ENCODE results near the gene TSPAN32. TPM values are rescaled to one million over a fixed set of nuclear protein-coding genes. Genes with fewer than 3 reads are reported as not detected.

TSPAN32 gene
- total RNA-seq, 1 experiment from 2014 or later = not detected

- intact Hi-C loops (cut with micrococcal nuclease; ENCODE audit: unreplicated experiment) (no loop called here), in situ Hi-C loops (cut with HindIII; ENCODE audit: low pct_unique_long_range_greater_than_20kb, low sequenced_read_pairs) (no loop called here)
- TF ChIP-seq REST (IDR thresholded peaks at IDR 0.05; ENCODE audit: insufficient read depth in 1 of 2, low read depth in 2 of 2, low read length in 1 of 2) = no peak
- no peak for TF ChIP-seq CTCF (IDR thresholded peaks at IDR 0.05)
- TF ChIP-seq SIN3A (IDR thresholded peaks at IDR 0.05; ENCODE audit: borderline replicate concordance, insufficient read depth, low read depth, low read length) = no peak
- TF ChIP-seq POLR2AphosphoS5 (IDR thresholded peaks at IDR 0.05; ENCODE audit: low read depth, low read length) = no peak
- no peak for TF ChIP-seq TCF7L2 (IDR thresholded peaks at IDR 0.05; ENCODE audit: low read depth, low read length)
- Histone ChIP-seq H3K9me3 (ENCODE audit: control insufficient read depth, insufficient read depth, low read depth, low read length) (no peaks in the 10 kb centered on the region), H3K4me3 (ENCODE audit: low read depth in 2 of 2, low read length in 2 of 2) (no peak overlapping the region), H3K27me3 (ENCODE audit: control insufficient read depth, insufficient read depth, low read length) (peaks cover 5% of the 10 kb centered on the region), H3K4me1 (ENCODE audit: control insufficient read depth, insufficient read depth, low read length) (no peaks in the 10 kb centered on the region), H3K36me3 (ENCODE audit: control insufficient read depth, insufficient read depth, low read length) (no peaks in the 10 kb centered on the region), H3K27ac (ENCODE audit: low read length) (no peak overlapping the region)
- no TSS peak for BruUV-seq (replicated peaks)
- ATAC-seq = no peak
- ChIA-PET CTCF (no interaction called here), POLR2A (no interaction called here)
- no peak for DNase-seq (ENCODE audit: low read depth, low spot score)
Observed at GRCh38 chr11:2271077-2271326, 30.8 kb upstream of the TSPAN32 start.

GRCh38 chr11:2271327-2272227 lies 30.2 kb upstream of the TSPAN32 start:
- TF ChIP-seq CTCF (IDR thresholded peaks at IDR 0.05) (no peak), REST (IDR thresholded peaks at IDR 0.05; ENCODE audit: insufficient read depth in 1 of 2, low read depth in 2 of 2, low read length in 1 of 2) (no peak), TCF7L2 (IDR thresholded peaks at IDR 0.05; ENCODE audit: low read depth, low read length) (no peak), POLR2AphosphoS5 (IDR thresholded peaks at IDR 0.05; ENCODE audit: low read depth, low read length) (no peak), SIN3A (IDR thresholded peaks at IDR 0.05; ENCODE audit: borderline replicate concordance, insufficient read depth, low read depth, low read length) (no peak)
- CTCF ChIA-PET = no interaction called here
- DNase-seq (ENCODE audit: low read depth, low spot score) (no peak), ATAC-seq (no peak)
- POLR2A ChIA-PET = no interaction called here
- in situ Hi-C loops (cut with HindIII; ENCODE audit: low pct_unique_long_range_greater_than_20kb, low sequenced_read_pairs) (no loop called here), intact Hi-C loops (cut with micrococcal nuclease; ENCODE audit: unreplicated experiment) (no loop called here)
- H3K4me1 ChIP-seq (ENCODE audit: control insufficient read depth, insufficient read depth, low read length) = no peaks in the 10 kb centered on the region
- BruUV-seq (replicated peaks) = no TSS peak
- peaks cover 5% of the 10 kb centered on the region for H3K27me3 ChIP-seq (ENCODE audit: control insufficient read depth, insufficient read depth, low read length)
- H3K36me3 ChIP-seq (ENCODE audit: control insufficient read depth, insufficient read depth, low read length) = no peaks in the 10 kb centered on the region
- no peak overlapping the region for H3K4me3 ChIP-seq (ENCODE audit: low read depth in 2 of 2, low read length in 2 of 2)
- H3K27ac ChIP-seq (ENCODE audit: low read length) = no peak overlapping the region
- H3K9me3 ChIP-seq (ENCODE audit: control insufficient read depth, insufficient read depth, low read depth, low read length) = no peaks in the 10 kb centered on the region
